ENCODE data around the gene CHSY3. TPM values are rescaled to one million over a fixed set of nuclear protein-coding genes. Genes with fewer than 3 reads are reported as not detected.

Gene CHSY3
- total RNA-seq, 1 donor from 2014 or later, result 1.7 TPM

DNA sequence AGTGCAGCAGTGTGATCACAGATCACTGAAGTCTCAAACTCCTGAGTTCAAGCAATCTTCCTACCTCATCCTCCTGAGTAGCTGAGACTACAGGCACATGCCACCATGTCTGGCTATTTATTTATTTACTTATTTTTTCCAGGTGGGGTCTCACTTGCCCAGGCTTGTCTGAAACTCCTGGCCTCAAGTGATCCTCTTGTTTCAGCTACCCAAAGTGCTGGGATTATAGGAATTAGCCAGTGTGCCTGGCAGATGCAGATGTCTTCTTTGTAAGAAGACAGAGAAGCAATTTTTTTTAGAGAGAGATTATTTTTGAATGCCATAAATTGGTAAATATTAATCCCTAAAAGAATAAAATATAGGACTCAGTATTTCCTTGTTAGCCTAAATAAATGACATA is 54.3 kb downstream of the CHSY3 start:
- no peak for DNase-seq (ENCODE audit: low read depth)
- no peak overlapping the region for H3K4me3 ChIP-seq (ENCODE audit: low read depth, low read length)
- no peaks in the 10 kb centered on the region for H3K36me3 ChIP-seq (ENCODE audit: control insufficient read depth, insufficient read depth, low read length)
- no peaks in the 10 kb centered on the region for H3K27me3 ChIP-seq (ENCODE audit: control insufficient read depth, insufficient read depth, low read length)
- no peak for TF ChIP-seq CTCF (IDR thresholded peaks at IDR 0.05; ENCODE audit: insufficient read depth, low read length, poor library complexity, severe bottlenecking)

GRCh38 chr5:129960831-129961230 is 56.6 kb downstream of the CHSY3 start:
- TF ChIP-seq CTCF (IDR thresholded peaks at IDR 0.05; ENCODE audit: insufficient read depth, low read length, poor library complexity, severe bottlenecking), result no peak
- no peak for DNase-seq (ENCODE audit: low read depth)
- no peaks in the 10 kb centered on the region for H3K36me3 ChIP-seq (ENCODE audit: control insufficient read depth, insufficient read depth, low read length)
- no peaks in the 10 kb centered on the region for H3K27me3 ChIP-seq (ENCODE audit: control insufficient read depth, insufficient read depth, low read length)
- H3K4me3 ChIP-seq (ENCODE audit: low read depth, low read length), result no peak overlapping the region

GRCh38 chr5:129962506-129962905 is 58.2 kb downstream of the CHSY3 start:
- DNase-seq (ENCODE audit: low read depth), result peak; percentile 12
- TF ChIP-seq CTCF (IDR thresholded peaks at IDR 0.05; ENCODE audit: insufficient read depth, low read length, poor library complexity, severe bottlenecking), result no peak
- H3K36me3 ChIP-seq (ENCODE audit: control insufficient read depth, insufficient read depth, low read length), result no peaks in the 10 kb centered on the region
- no peak overlapping the region for H3K4me3 ChIP-seq (ENCODE audit: low read depth, low read length)
- no peaks in the 10 kb centered on the region for H3K27me3 ChIP-seq (ENCODE audit: control insufficient read depth, insufficient read depth, low read length)

DNA sequence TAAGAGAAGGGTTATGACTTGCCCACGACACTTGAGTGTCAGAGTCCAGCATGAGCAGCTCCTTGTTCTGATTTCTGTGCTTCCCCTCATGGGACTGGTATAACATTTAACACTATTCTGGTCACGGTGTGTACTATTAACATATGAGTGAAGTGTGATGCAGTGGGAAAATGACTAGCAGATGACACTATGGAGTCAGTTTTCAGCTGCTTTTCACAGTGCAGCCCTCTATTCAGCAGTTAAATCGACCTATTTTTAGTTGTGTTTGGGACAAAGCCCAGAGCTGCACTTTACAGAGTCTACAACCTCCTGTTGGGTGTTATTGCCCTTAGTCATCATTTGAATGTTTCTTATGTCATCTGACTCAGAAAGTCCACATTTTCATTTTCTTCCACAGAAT is 59.1 kb downstream of the CHSY3 start:
- H3K36me3 ChIP-seq (ENCODE audit: control insufficient read depth, insufficient read depth, low read length), result no peaks in the 10 kb centered on the region
- DNase-seq (ENCODE audit: low read depth), result peak; percentile 69
- no peak for TF ChIP-seq CTCF (IDR thresholded peaks at IDR 0.05; ENCODE audit: insufficient read depth, low read length, poor library complexity, severe bottlenecking)
- H3K27me3 ChIP-seq (ENCODE audit: control insufficient read depth, insufficient read depth, low read length), result no peaks in the 10 kb centered on the region
- H3K4me3 ChIP-seq (ENCODE audit: low read depth, low read length), result no peak overlapping the region

DNA sequence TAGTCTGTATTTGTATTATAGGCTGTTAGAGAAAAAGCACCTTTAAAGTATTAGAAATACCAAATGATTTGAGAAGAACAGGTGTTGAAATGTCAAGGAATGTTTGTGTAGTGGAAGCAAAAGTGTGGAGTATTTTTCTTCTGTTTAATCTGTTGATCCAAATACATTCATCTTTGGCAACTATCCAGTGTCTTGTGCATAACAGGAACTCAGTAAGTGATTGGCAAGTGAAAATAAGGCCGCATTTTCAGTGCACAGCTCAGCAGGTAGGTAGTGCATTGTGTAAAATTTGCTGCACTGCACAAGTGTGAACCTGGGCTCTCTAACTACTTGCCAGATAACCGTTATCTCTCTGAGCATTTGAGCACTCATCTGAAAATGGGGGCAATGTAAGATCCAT is 61.8 kb downstream of the CHSY3 start:
- no peak for TF ChIP-seq CTCF (IDR thresholded peaks at IDR 0.05; ENCODE audit: insufficient read depth, low read length, poor library complexity, severe bottlenecking)
- H3K36me3 ChIP-seq (ENCODE audit: control insufficient read depth, insufficient read depth, low read length), result no peaks in the 10 kb centered on the region
- DNase-seq (ENCODE audit: low read depth), result no peak

GRCh38 chr5:129971714-129972113 is 67.4 kb downstream of the CHSY3 start:
- no peak for TF ChIP-seq CTCF (IDR thresholded peaks at IDR 0.05; ENCODE audit: insufficient read depth, low read length, poor library complexity, severe bottlenecking)
- H3K36me3 ChIP-seq (ENCODE audit: control insufficient read depth, insufficient read depth, low read length), result no peaks in the 10 kb centered on the region
- no peak overlapping the region for H3K4me3 ChIP-seq (ENCODE audit: low read depth, low read length)
- DNase-seq (ENCODE audit: low read depth), result no peak
- no peaks in the 10 kb centered on the region for H3K27me3 ChIP-seq (ENCODE audit: control insufficient read depth, insufficient read depth, low read length)

More for the DNA sequence above, 61.8 kb downstream of the CHSY3 start:
- Histone ChIP-seq H3K27me3 (ENCODE audit: control insufficient read depth, insufficient read depth, low read length) (no peaks in the 10 kb centered on the region), H3K4me3 (ENCODE audit: low read depth, low read length) (no peak overlapping the region)

Data from kidney epithelial cell (primary cell).